ENCODE measurements around the gene RNF41.
"Not testable (repeated sequence)": the region's sequence is repeated elsewhere in the genome, so short reads cannot be mapped to it uniquely, and the experiment has no call there.

Gene RNF41

GRCh38 chr12:56221757-56222530 lies at the start of gene RNF41:
TSS of gene RNF41 (minus strand) at chr12:56221922. CDS start at chr12:56214047, 7,875 bp downstream.
- DNase-seq, result peak; percentile 93

- no peak for DNase-seq
Observed at GRCh38 chr12:56271031-56271430, 49.3 kb upstream of the RNF41 start.

GRCh38 chr12:56267443-56268071 lies 45.8 kb upstream of the RNF41 start:
- no peak for DNase-seq

- peak; percentile 75 for DNase-seq
Observed at GRCh38 chr12:56266693-56267442, 45.1 kb upstream of the RNF41 start, which contains the start of gene COQ10A. TSS of gene COQ10A (plus strand) at chr12:56266942. CDS start at chr12:56267119, 177 bp downstream.

- not testable (repeated sequence) for DNase-seq
Observed at GRCh38 chr12:56266068-56266692, 44.5 kb upstream of the RNF41 start.

GRCh38 chr12:56262955-56263354 lies 41.2 kb upstream of the RNF41 start:
- not testable (repeated sequence) for DNase-seq

GRCh38 chr12:56261503-56262232 lies 39.9 kb upstream of the RNF41 start:
- no peak for DNase-seq

- DNase-seq, result no peak
Observed at GRCh38 chr12:56260921-56261320, 39.2 kb upstream of the RNF41 start.

DNA sequence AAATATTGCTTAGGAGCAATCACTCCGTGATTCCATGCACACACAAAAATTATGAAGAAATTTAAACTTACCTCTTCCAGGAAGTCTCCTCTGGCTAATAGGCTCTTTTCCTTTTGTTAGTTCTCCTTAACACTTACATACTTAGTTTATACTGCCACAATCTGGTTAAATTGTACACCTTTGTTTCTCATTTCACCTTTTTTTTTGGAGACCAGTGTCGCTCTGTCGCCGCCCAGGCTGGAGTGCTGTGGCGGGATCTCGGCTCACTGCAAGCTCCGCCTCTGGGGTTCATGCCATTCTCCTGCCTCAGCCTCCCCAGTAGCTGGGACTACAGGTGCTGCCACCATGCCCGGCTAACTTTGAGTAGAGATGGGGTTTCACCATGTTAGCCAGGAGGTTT lies 38.7 kb upstream of the RNF41 start:
- no peak for DNase-seq

DNA sequence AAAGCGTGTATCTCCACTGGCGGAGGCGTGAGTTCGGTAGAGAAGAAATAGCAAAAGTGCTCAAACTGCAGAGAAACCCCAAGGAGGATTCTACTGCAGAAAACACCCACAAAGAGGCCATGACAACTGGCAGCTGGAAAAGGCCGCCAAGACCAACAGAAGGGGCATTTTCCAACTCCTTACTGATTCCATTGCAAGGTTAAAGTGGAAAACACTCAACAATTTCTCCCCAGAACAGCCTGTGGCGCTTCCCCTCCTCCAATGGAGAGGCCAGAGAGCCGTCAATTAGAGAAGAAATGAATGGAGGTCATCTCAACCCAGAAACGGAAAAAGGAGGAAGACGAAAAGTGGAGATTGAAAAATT lies 37.1 kb upstream of the RNF41 start:
- DNase-seq, result no peak

- DNase-seq, result peak; percentile 44
Observed at GRCh38 chr12:56258068-56258819, 36.5 kb upstream of the RNF41 start, which contains the start of gene ANKRD52. TSS of gene ANKRD52 (minus strand) at chr12:56258384. CDS start at chr12:56258269, 115 bp downstream.

GRCh38 chr12:56257491-56258067 lies 35.9 kb upstream of the RNF41 start:
- no peak for DNase-seq

GRCh38 chr12:56257071-56257470 lies 35.3 kb upstream of the RNF41 start:
- no peak for DNase-seq

DNA sequence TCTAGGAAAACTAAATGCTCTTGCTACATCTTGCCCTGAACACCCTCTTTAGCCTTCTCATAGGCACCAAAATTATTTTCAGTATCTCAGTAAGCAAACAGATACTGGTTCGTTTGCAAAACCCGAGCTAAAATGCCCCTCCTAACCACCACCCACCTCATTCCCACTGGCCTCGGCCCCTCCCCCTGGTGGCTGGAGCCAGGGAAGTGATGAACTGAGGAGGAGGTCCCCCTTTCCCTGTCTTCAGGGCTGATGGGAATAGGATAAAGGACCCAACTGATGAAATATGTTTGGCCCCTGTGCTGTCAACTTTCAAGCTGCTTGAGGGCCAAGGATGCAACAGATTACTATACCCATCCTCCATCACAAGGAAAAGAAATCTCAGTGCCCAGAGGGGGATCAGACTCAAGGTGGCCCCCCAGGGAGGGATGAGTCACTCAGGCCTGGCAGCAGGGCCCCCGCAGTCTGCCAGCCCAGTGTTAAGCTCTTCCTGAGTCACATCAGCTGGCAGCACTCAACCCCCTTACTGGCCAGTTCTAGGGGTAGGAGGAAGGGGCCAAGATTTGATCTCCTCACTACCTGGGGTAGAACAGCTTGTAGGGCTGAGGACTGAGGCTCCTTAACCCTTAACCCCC lies 34.7 kb upstream of the RNF41 start:
- no peak for DNase-seq

GRCh38 chr12:56255671-56256070 lies 33.9 kb upstream of the RNF41 start:
- DNase-seq, result no peak

- no peak for DNase-seq
Observed at GRCh38 chr12:56253091-56253490, 31.4 kb upstream of the RNF41 start.

GRCh38 chr12:56252649-56253048 lies 30.9 kb upstream of the RNF41 start:
- DNase-seq, result no peak

DNA sequence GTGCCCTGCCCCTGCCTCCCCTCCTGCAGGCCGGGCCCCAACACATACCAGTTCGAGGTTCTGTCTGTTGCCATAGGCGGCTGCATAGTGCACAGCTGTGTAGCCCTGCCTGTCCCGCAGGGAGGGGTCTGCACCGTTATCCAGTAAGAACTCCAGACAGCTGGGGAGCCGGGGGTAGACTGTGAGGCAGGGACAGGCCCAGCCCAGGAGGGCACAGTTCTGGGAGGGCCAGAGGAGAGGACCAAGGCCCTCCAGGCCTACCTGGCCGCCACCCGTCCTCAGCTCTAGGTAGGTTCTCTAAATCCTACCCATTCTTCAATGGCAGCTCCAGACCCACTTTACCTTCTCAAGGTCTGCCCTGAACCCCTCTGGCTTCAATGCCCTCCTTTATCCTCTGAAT lies 27.0 kb upstream of the RNF41 start:
- no peak for DNase-seq

GRCh38 chr12:56247923-56248322 lies 26.2 kb upstream of the RNF41 start:
- no peak for DNase-seq

- no peak for DNase-seq
Observed at GRCh38 chr12:56244494-56244893, 22.8 kb upstream of the RNF41 start.

GRCh38 chr12:56243731-56244181 lies 22.0 kb upstream of the RNF41 start:
- DNase-seq, result no peak

All from DMS153 (cell line).